HUES6 (cell line): ENCODE measurements around the gene NAT14.

Experiments used
- H3K27ac ChIP-seq: 2 replicates; pipeline ENCODE4 v1.7.0; 2013; ENCODE audit warnings: low read depth, mild to moderate bottlenecking, low read length, inconsistent platforms
- H3K27me3 ChIP-seq: 2 replicates; pipeline ENCODE4 v1.6.1; 2013; ENCODE audit warnings: low read length; ENCODE audit not compliant: control insufficient read depth, insufficient read depth
- H3K36me3 ChIP-seq: 2 replicates; pipeline ENCODE4 v1.6.1; 2013; ENCODE audit warnings: low read length; ENCODE audit not compliant: control insufficient read depth, insufficient read depth
- H3K4me1 ChIP-seq: 2 replicates; pipeline ENCODE4 v1.6.1; 2013; ENCODE audit warnings: low read length; ENCODE audit not compliant: control insufficient read depth, insufficient read depth
- H3K4me3 ChIP-seq: 2 replicates; pipeline ENCODE4 v1.5.1; 2013; ENCODE audit warnings: low read depth, low read length
- H3K9ac ChIP-seq: one replicate; pipeline ENCODE4 v1.6.1; 2013; ENCODE audit warnings: mild to moderate bottlenecking, low read length
- H3K9me3 ChIP-seq: 2 replicates; pipeline ENCODE4 v1.6.1; 2013; ENCODE audit warnings: low read depth, low read length; ENCODE audit not compliant: control insufficient read depth, insufficient read depth

The NAT14 gene

GRCh38 chr19:55454787-55455243 is 30.2 kb upstream of the NAT14 start:
- Histone ChIP-seq H3K9ac (no peak overlapping the region), H3K27ac (no peak overlapping the region), H3K4me3 (no peak overlapping the region), H3K4me1 (peaks cover 2% of the 10 kb centered on the region), H3K9me3 (no peaks in the 10 kb centered on the region), H3K36me3 (peaks cover 11% of the 10 kb centered on the region), H3K27me3 (peaks cover 31% of the 10 kb centered on the region)

GRCh38 chr19:55455576-55456235 is 29.3 kb upstream of the NAT14 start:
- H3K27me3 ChIP-seq, result peaks cover 24% of the 10 kb centered on the region
- no peak overlapping the region for H3K9ac ChIP-seq
- peaks cover 11% of the 10 kb centered on the region for H3K4me1 ChIP-seq

GRCh38 chr19:55456347-55456746 is 28.6 kb upstream of the NAT14 start:
- Histone ChIP-seq H3K27me3 (peaks cover 17% of the 10 kb centered on the region), H3K36me3 (peaks cover 11% of the 10 kb centered on the region), H3K27ac (no peak overlapping the region), H3K4me1 (peaks cover 12% of the 10 kb centered on the region), H3K4me3 (no peak overlapping the region), H3K9me3 (no peaks in the 10 kb centered on the region), H3K9ac (no peak overlapping the region)

More at GRCh38 chr19:55455576-55456235, 29.3 kb upstream of the NAT14 start:
- H3K27ac ChIP-seq, result no peak overlapping the region
- no peak overlapping the region for H3K4me3 ChIP-seq
- no peaks in the 10 kb centered on the region for H3K9me3 ChIP-seq
- peaks cover 11% of the 10 kb centered on the region for H3K36me3 ChIP-seq

- Histone ChIP-seq H3K27me3 (peaks cover 14% of the 10 kb centered on the region; the same call in 1 of the 2 replicates), H3K4me1 (peaks cover 12% of the 10 kb centered on the region), H3K4me3 (no peak overlapping the region), H3K27ac (no peak overlapping the region), H3K9me3 (no peaks in the 10 kb centered on the region), H3K36me3 (peaks cover 11% of the 10 kb centered on the region), H3K9ac (no peak overlapping the region)
Observed at GRCh38 chr19:55457683-55458457, 27.1 kb upstream of the NAT14 start.

- Histone ChIP-seq H3K4me3 (no peak overlapping the region), H3K9ac (no peak overlapping the region)
Observed at GRCh38 chr19:55459551-55459949, 25.4 kb upstream of the NAT14 start.

GRCh38 chr19:55459950-55460657 is 24.9 kb upstream of the NAT14 start:
- Histone ChIP-seq H3K4me3 (peak overlapping the region; percentile 66), H3K27ac (no peak overlapping the region), H3K9me3 (no peaks in the 10 kb centered on the region), H3K4me1 (peaks cover 31% of the 10 kb centered on the region), H3K27me3 (peaks cover 31% of the 10 kb centered on the region), H3K9ac (no peak overlapping the region), H3K36me3 (peaks cover 8% of the 10 kb centered on the region)

More at GRCh38 chr19:55459551-55459949, 25.4 kb upstream of the NAT14 start:
- H3K27ac ChIP-seq, result no peak overlapping the region
- peaks cover 28% of the 10 kb centered on the region for H3K4me1 ChIP-seq
- H3K27me3 ChIP-seq, result peaks cover 26% of the 10 kb centered on the region
- no peaks in the 10 kb centered on the region for H3K9me3 ChIP-seq
- H3K36me3 ChIP-seq, result peaks cover 8% of the 10 kb centered on the region

- H3K4me1 ChIP-seq, result peaks cover 37% of the 10 kb centered on the region
- peak overlapping the region; percentile 75 for H3K9ac ChIP-seq
- peaks cover 8% of the 10 kb centered on the region for H3K36me3 ChIP-seq
- H3K4me3 ChIP-seq, result peak overlapping the region; percentile 66
- H3K9me3 ChIP-seq, result no peaks in the 10 kb centered on the region
- peak overlapping the region; percentile 70; the same call in 1 of the 2 replicates for H3K27ac ChIP-seq
- peaks cover 38% of the 10 kb centered on the region for H3K27me3 ChIP-seq
Observed at GRCh38 chr19:55460670-55461258, 24.2 kb upstream of the NAT14 start.

- H3K4me1 ChIP-seq, result peaks cover 37% of the 10 kb centered on the region
Observed at GRCh38 chr19:55461259-55461973, 23.6 kb upstream of the NAT14 start, which contains the start of gene ISOC2. Gene ISOC2 (minus strand): TSS chr19:55461642. CDS start chr19:55456486, 5,156 bp downstream.

GRCh38 chr19:55461974-55462626 is 22.9 kb upstream of the NAT14 start:
- H3K36me3 ChIP-seq, result no peaks in the 10 kb centered on the region
- H3K27ac ChIP-seq, result no peak overlapping the region
- peaks cover 37% of the 10 kb centered on the region for H3K4me1 ChIP-seq
- H3K9me3 ChIP-seq, result no peaks in the 10 kb centered on the region
- H3K4me3 ChIP-seq, result peak overlapping the region; percentile 43
- H3K9ac ChIP-seq, result no peak overlapping the region
- H3K27me3 ChIP-seq, result peaks cover 51% of the 10 kb centered on the region

More at GRCh38 chr19:55461259-55461973, 23.6 kb upstream of the NAT14 start, which contains the start of gene ISOC2:
- peak within 1 kb of the TSS; percentile 75 for H3K9ac ChIP-seq
- H3K27ac ChIP-seq, result peak within 1 kb of the TSS; percentile 70
- peaks cover 3% of the 10 kb centered on the region for H3K36me3 ChIP-seq
- H3K4me3 ChIP-seq, result peak within 1 kb of the TSS; percentile 66
- H3K9me3 ChIP-seq, result no peaks in the 10 kb centered on the region
- H3K27me3 ChIP-seq, result peaks cover 44% of the 10 kb centered on the region

GRCh38 chr19:55462722-55463121 is 22.3 kb upstream of the NAT14 start:
- H3K4me3 ChIP-seq, result no peak overlapping the region

More at GRCh38 chr19:55462722-55463121, 22.3 kb upstream of the NAT14 start:
- H3K27me3 ChIP-seq, result peaks cover 57% of the 10 kb centered on the region
- H3K4me1 ChIP-seq, result peaks cover 41% of the 10 kb centered on the region
- H3K9ac ChIP-seq, result no peak overlapping the region
- H3K36me3 ChIP-seq, result no peaks in the 10 kb centered on the region
- H3K27ac ChIP-seq, result no peak overlapping the region
- H3K9me3 ChIP-seq, result no peaks in the 10 kb centered on the region
